Measurements from ENCODE around the gene EIF4E1B. TPM values are rescaled to one million over a fixed set of nuclear protein-coding genes. Genes with fewer than 3 reads are reported as not detected.
A peak's percentile ranks its signal among the peaks of the same experiment; 100 is the strongest.

The EIF4E1B gene
- total and polyA plus RNA-seq, 10 donors, result not detected

DNA sequence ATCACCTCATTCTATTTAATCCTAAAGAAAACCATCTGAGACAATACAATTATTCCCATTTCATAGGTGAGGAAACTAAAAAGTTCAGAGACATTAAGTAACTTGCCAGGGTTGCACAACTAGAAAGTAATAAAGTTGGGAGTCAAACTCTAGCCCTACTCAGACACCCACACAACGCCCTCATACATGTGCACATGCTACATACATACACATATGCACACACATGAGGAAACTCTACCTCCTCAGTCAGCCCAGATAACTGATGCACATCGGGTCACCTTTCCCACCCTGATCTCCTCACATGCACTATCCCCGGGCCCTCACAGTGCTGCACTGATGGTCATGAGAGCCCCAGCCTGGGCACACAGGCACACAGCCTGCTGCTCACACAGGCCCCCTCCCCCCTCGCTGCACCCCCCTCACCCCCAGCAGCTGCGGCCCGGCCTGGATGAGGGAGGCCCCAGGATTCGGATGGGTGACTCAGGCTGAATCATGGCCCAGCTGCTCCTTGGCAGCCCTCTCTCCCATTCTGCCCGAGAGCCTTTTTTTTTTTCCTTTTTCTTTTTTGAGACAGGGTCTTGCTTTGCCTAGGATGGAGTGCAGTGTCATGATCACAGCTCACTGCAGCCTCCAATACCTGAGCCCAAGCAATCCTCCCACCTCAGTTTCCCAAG is 15.5 kb upstream of the EIF4E1B start:
- Histone ChIP-seq H3K4me1 (peaks cover 4 to 33% (median 22%) of the 10 kb centered on the region in 6 donors), H3K9me3 (no peaks in the 10 kb centered on the region), H3K36me3 (no peaks in the 10 kb centered on the region), H3K27ac (no peak overlapping the region), H3K27me3 (replicated peaks in 1 of 7) (peaks cover 5 to 91% (median 48%) of the 10 kb centered on the region in 7 donors), H3K4me3 (no peak overlapping the region)
- 56 to 76% (median 67%) methylated on average over 8 of the region's 8 CpGs for WGBS, 5 donors
- TF ChIP-seq POLR2A (IDR thresholded peaks at IDR 0.05) (no peak), POLR2AphosphoS5 (IDR thresholded peaks at IDR 0.05) (no peak)
- TF ChIP-seq, protein P1, sequence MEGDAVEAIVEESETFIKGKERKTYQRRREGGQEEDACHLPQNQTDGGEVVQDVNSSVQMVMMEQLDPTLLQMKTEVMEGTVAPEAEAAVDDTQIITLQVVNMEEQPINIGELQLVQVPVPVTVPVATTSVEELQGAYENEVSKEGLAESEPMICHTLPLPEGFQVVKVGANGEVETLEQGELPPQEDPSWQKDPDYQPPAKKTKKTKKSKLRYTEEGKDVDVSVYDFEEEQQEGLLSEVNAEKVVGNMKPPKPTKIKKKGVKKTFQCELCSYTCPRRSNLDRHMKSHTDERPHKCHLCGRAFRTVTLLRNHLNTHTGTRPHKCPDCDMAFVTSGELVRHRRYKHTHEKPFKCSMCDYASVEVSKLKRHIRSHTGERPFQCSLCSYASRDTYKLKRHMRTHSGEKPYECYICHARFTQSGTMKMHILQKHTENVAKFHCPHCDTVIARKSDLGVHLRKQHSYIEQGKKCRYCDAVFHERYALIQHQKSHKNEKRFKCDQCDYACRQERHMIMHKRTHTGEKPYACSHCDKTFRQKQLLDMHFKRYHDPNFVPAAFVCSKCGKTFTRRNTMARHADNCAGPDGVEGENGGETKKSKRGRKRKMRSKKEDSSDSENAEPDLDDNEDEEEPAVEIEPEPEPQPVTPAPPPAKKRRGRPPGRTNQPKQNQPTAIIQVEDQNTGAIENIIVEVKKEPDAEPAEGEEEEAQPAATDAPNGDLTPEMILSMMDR (IDR thresholded peaks at IDR 0.05 in 8 of 11, conservative IDR thresholded peaks at IDR 0.05 in 3 of 11), result no peak
- intact Hi-C loops (cut with DNase I; ENCODE audit: low total_unique reads), result no loop called here
- no peak for DNase-seq

DNA sequence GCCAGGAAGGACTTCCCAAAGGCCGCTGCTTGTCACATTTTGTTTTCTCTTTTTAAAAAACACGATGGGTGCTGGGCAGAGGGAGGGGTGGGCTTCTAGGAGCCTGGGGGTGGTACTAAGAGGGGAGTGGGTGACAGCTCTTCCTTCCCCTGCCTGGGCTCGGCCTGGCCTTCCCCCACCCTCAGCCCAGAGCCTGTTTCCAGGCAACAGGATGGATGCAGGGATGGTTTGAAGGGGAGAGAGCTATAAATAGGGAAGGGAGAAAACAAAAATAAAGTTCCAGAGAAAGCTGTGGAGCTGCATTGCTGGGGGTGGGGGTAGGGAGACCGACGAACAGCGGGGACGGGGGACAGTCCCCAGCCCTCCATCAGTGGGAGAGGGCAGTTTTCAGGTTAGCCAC is 14.0 kb upstream of the EIF4E1B start:
- H3K27me3 ChIP-seq (replicated peaks in 1 of 7), result peaks cover 7 to 91% (median 56%) of the 10 kb centered on the region in 7 donors
- H3K27ac ChIP-seq, result no peak overlapping the region
- no peak for TF ChIP-seq POLR2AphosphoS5 (IDR thresholded peaks at IDR 0.05)
- TF ChIP-seq, protein P1 (IDR thresholded peaks at IDR 0.05 in 8 of 11, conservative IDR thresholded peaks at IDR 0.05 in 3 of 11), result no peak
- no peak for TF ChIP-seq POLR2A (IDR thresholded peaks at IDR 0.05)
- H3K4me1 ChIP-seq, result peaks cover 4 to 31% (median 22%) of the 10 kb centered on the region in 6 donors
- 61 to 69% (median 65%) methylated on average over 7 of the region's 7 CpGs for WGBS, 5 donors
- DNase-seq, result no peak
- intact Hi-C loops (cut with DNase I; ENCODE audit: low total_unique reads), result no loop called here
- no peak overlapping the region for H3K4me3 ChIP-seq
- no peaks in the 10 kb centered on the region for H3K36me3 ChIP-seq
- no peaks in the 10 kb centered on the region for H3K9me3 ChIP-seq

DNA sequence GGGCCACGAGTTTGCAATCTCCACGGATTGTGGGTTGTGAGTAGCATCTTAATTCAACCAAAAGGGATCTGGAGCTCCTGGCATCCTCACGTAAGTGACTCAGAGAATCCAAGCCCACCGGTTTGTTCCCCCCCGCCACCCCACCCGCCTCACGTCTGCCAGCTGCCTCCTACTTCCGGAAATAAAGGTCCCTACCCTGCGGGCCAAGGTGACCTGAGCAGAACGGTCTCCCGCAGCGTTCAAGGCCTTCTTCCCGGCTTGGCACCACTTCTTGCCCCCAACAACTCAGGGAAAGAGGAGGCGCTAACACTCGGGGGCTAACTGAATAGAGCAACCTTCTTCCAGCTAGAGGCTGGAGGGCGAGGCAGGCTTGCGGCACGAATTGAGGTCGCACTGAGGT is 11.7 kb upstream of the EIF4E1B start:
- intact Hi-C loops (cut with DNase I; ENCODE audit: low total_unique reads), result no loop called here
- Histone ChIP-seq H3K4me3 (peak overlapping the region in 3 of 8 donors; percentile 6 to 53 (median 13)), H3K27ac (no peak overlapping the region), H3K27me3 (replicated peaks in 1 of 7) (peaks cover 7 to 84% (median 59%) of the 10 kb centered on the region in 7 donors), H3K9me3 (no peaks in the 10 kb centered on the region), H3K4me1 (peaks cover 4 to 29% (median 22%) of the 10 kb centered on the region in 6 donors), H3K36me3 (no peaks in the 10 kb centered on the region)
- TF ChIP-seq POLR2AphosphoS5 (IDR thresholded peaks at IDR 0.05) (no peak), POLR2A (IDR thresholded peaks at IDR 0.05) (no peak)
- TF ChIP-seq, protein P1 (IDR thresholded peaks at IDR 0.05 in 8 of 11, conservative IDR thresholded peaks at IDR 0.05 in 3 of 11), result no peak
- 25 to 46% (median 28%) methylated on average over 11 to 19 of the region's 19 CpGs for WGBS, 5 donors
- DNase-seq, result no peak

DNA sequence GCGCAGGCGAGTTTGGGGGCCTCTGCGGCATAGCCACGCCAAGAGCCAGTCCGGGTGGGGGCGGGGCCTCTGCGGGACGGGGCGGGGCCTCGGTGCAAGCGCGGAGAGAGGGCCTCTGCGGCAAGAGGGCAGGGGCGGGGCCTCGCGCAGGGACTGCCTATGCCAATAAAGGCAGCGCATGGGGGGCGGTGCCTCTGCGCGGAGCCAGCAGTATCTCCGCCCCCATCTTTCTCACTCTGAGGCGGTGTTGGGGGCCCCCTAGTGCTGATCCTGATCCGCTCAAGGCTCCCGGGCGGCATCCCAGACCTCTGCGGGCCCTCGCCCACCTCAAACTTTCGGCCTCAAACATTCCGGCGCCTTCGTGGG is 11.3 kb upstream of the EIF4E1B start:
- Histone ChIP-seq H3K27ac (no peak overlapping the region), H3K4me3 (peak overlapping the region in 5 of 8 donors; percentile 6 to 53 (median 8)), H3K36me3 (no peaks in the 10 kb centered on the region), H3K9me3 (no peaks in the 10 kb centered on the region), H3K4me1 (peaks cover 4 to 29% (median 22%) of the 10 kb centered on the region in 6 donors), H3K27me3 (replicated peaks in 1 of 7) (peaks cover 7 to 86% (median 59%) of the 10 kb centered on the region in 7 donors)
- TF ChIP-seq, protein P1 (IDR thresholded peaks at IDR 0.05 in 8 of 11, conservative IDR thresholded peaks at IDR 0.05 in 3 of 11), result peak in 4 of 11 experiments; percentile 9 to 38 (median 14)
- no peak for TF ChIP-seq POLR2AphosphoS5 (IDR thresholded peaks at IDR 0.05)
- peak; percentile 87 for DNase-seq
- intact Hi-C loops (cut with DNase I; ENCODE audit: low total_unique reads), result no loop called here
- WGBS, 5 donors, result 2 to 5% (median 3%) methylated on average over 6 to 31 of the region's 31 CpGs

All from spleen (tissue), 11 donors.